ENCODE data around the gene TREML2. TPM values are rescaled to one million over a fixed set of nuclear protein-coding genes. Genes with fewer than 3 reads are reported as not detected.

Gene TREML2
- total RNA-seq, 2 donors from 2014 or later, result 0.12 TPM; not detected in 1

DNA sequence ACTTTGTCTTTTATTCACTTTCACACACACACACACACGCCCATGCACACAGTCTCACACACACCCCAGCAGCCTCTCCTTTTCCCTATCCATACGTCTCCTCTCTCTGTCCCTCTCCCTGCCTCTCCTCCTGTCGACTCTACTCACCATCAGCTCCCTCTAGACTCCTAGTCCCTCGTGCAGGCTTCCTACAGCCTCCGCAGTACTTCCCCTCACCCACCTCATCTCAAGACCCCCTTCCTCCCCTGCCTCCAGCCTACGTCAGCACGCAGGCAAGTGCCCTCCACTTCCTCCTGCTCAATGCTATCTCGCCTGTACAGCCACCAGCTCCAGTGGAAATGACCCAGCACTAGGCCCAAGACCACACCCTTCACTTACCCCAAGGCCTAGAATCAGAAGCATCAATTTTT lies 820 bp upstream of the TREML2 start:
- Histone ChIP-seq H3K27me3 (no peaks in the 10 kb centered on the region), H3K27ac (no peak overlapping the region), H3K4me3 (no peak overlapping the region), H3K4me1 (no peaks in the 10 kb centered on the region), H3K9me3 (no peaks in the 10 kb centered on the region), H3K36me3 (no peaks in the 10 kb centered on the region)
- DNase-seq (ENCODE audit: low spot score), result no peak
- TF ChIP-seq, protein P1, sequence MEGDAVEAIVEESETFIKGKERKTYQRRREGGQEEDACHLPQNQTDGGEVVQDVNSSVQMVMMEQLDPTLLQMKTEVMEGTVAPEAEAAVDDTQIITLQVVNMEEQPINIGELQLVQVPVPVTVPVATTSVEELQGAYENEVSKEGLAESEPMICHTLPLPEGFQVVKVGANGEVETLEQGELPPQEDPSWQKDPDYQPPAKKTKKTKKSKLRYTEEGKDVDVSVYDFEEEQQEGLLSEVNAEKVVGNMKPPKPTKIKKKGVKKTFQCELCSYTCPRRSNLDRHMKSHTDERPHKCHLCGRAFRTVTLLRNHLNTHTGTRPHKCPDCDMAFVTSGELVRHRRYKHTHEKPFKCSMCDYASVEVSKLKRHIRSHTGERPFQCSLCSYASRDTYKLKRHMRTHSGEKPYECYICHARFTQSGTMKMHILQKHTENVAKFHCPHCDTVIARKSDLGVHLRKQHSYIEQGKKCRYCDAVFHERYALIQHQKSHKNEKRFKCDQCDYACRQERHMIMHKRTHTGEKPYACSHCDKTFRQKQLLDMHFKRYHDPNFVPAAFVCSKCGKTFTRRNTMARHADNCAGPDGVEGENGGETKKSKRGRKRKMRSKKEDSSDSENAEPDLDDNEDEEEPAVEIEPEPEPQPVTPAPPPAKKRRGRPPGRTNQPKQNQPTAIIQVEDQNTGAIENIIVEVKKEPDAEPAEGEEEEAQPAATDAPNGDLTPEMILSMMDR (IDR thresholded peaks at IDR 0.05), result no peak

GRCh38 chr6:41200296-41200900 lies 551 bp downstream of the TREML2 start:
- TF ChIP-seq, protein P1 (IDR thresholded peaks at IDR 0.05), result no peak
- no peaks in the 10 kb centered on the region for H3K27me3 ChIP-seq
- H3K4me1 ChIP-seq, result no peaks in the 10 kb centered on the region
- no peaks in the 10 kb centered on the region for H3K9me3 ChIP-seq
- no peak overlapping the region for H3K27ac ChIP-seq
- no peak overlapping the region for H3K4me3 ChIP-seq
- peak; percentile 66 for DNase-seq (ENCODE audit: low spot score)
- no peaks in the 10 kb centered on the region for H3K36me3 ChIP-seq

GRCh38 chr6:41199552-41200246 lies 1.2 kb downstream of the TREML2 start:
- H3K4me3 ChIP-seq, result no peak overlapping the region
- no peaks in the 10 kb centered on the region for H3K27me3 ChIP-seq
- H3K36me3 ChIP-seq, result no peaks in the 10 kb centered on the region
- no peaks in the 10 kb centered on the region for H3K9me3 ChIP-seq
- DNase-seq (ENCODE audit: low spot score), result no peak
- no peak overlapping the region for H3K27ac ChIP-seq
- no peaks in the 10 kb centered on the region for H3K4me1 ChIP-seq
- TF ChIP-seq, protein P1 (IDR thresholded peaks at IDR 0.05), result no peak

DNA sequence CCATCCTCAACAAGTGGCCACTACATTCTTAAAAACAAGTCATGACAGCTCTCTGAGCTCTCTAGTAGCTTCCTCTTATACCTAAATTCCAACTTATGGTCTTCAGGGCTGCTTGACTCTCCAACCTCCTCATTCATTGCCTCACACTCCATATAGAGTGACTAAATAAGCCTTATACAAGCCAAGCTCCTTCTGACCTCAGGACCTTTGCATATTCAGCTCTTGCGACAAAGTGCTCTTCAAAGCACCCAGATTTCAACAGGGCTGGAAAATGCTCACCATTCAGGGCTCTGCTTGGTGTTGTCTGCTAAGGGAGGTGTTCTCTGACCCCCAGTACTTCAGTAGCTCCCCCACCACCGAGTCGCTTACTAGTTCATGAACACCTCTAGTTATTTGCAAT lies 3.7 kb downstream of the TREML2 start:
- DNase-seq (ENCODE audit: low spot score), result peak; percentile 32
- TF ChIP-seq, protein P1 (IDR thresholded peaks at IDR 0.05), result no peak
- Histone ChIP-seq H3K27me3 (no peaks in the 10 kb centered on the region), H3K4me1 (no peaks in the 10 kb centered on the region), H3K9me3 (no peaks in the 10 kb centered on the region), H3K36me3 (no peaks in the 10 kb centered on the region), H3K4me3 (no peak overlapping the region), H3K27ac (no peak overlapping the region)

GRCh38 chr6:41194386-41194785 lies 6.6 kb downstream of the TREML2 start:
- TF ChIP-seq, protein P1 (IDR thresholded peaks at IDR 0.05), result no peak
- no peak for DNase-seq (ENCODE audit: low spot score)
- H3K27ac ChIP-seq, result no peak overlapping the region
- no peaks in the 10 kb centered on the region for H3K4me1 ChIP-seq
- no peak overlapping the region for H3K4me3 ChIP-seq
- peaks cover 0 to 9% of the 10 kb centered on the region in 2 donors for H3K9me3 ChIP-seq
- no peaks in the 10 kb centered on the region for H3K27me3 ChIP-seq
- no peaks in the 10 kb centered on the region for H3K36me3 ChIP-seq
